Smooth muscle cell (in vitro differentiated cells): Measurements from ENCODE around the gene MT1X. TPM values are rescaled to one million over a fixed set of nuclear protein-coding genes. Genes with fewer than 3 reads are reported as not detected.

Experiments
- DNase-seq: peaks from one replicate; lab custom pipeline; 2025; ENCODE audit not compliant: unreplicated experiment; lab: John Stamatoyannopoulos, UW
- H2AFZ ChIP-seq: fragments of 200-600 bp; sonication (generic); 2 replicates; pipeline ENCODE4 v1.6.0; 2016; ENCODE audit warnings: antibody characterized with exemption, low read depth, mild to moderate bottlenecking
- H3F3A ChIP-seq: fragments of 200-600 bp; sonication (generic); 2 replicates; pipeline ENCODE4 v1.6.0; 2017; ENCODE audit warnings: antibody characterized with exemption, low read depth
- H3K27ac ChIP-seq: fragments of 200-600 bp; sonication (generic); 2 replicates; pipeline ENCODE4 v1.5.1; 2016; ENCODE audit warnings: low read depth, mild to moderate bottlenecking
- H3K27me3 ChIP-seq: fragments of 200-600 bp; sonication (generic); 2 replicates; pipeline ENCODE4 v1.6.1; 2016; ENCODE audit warnings: low read depth, mild to moderate bottlenecking
- H3K36me3 ChIP-seq: fragments of 200-600 bp; sonication (generic); 2 replicates; pipeline ENCODE4 v1.5.1; 2016; ENCODE audit warnings: low read depth
- H3K4me1 ChIP-seq: fragments of 200-600 bp; sonication (generic); 2 replicates; pipeline ENCODE4 v1.5.1; 2016; ENCODE audit warnings: low read depth
- H3K4me2 ChIP-seq: fragments of 200-600 bp; sonication (generic); 2 replicates; pipeline ENCODE4 v1.6.0; 2016; ENCODE audit warnings: mild to moderate bottlenecking
- H3K4me3 ChIP-seq: fragments of 200-600 bp; sonication (generic); 2 replicates; pipeline ENCODE4 v1.5.1; 2016; ENCODE audit warnings: mild to moderate bottlenecking
- H3K79me2 ChIP-seq: fragments of 200-600 bp; sonication (generic); 2 replicates; pipeline ENCODE4 v1.6.0; 2016; ENCODE audit warnings: low read depth, mild to moderate bottlenecking
- H3K9ac ChIP-seq: fragments of 200-600 bp; sonication (generic); 2 replicates; pipeline ENCODE4 v1.6.0; 2016; ENCODE audit warnings: low read depth
- H3K9me3 ChIP-seq: fragments of 200-600 bp; sonication (generic); replicated peaks from 2 replicates; pipeline ENCODE4 v1.5.1; 2016; ENCODE audit warnings: low read depth
- H4K20me1 ChIP-seq: fragments of 200-600 bp; sonication (generic); 2 replicates; pipeline ENCODE4 v1.6.0; 2016; ENCODE audit warnings: low read depth
- CTCF ChIP-seq: fragments of 200-600 bp; sonication (generic); IDR thresholded peaks from 2 replicates; pipeline ENCODE4 v1.5.1; 2017; ENCODE audit warnings: borderline replicate concordance, mild to moderate bottlenecking, antibody characterized with exemption; ENCODE audit not compliant: insufficient read depth, poor library complexity, severe bottlenecking
- WGBS: methylation state at CpG from one replicate; pipeline ENCODE4 v1.1.7; 2016; ENCODE audit warnings: low lambda C conversion rate; 5-methylcytosine and 5-hydroxymethylcytosine counted together
- polyA plus RNA-seq: library from polyadenylated mRNA; unstranded; fragments of >200 nt; fragmentation: Nextera tagmentation; extraction: Ambion mirVana; gene quantifications from 2 replicates; pipeline ENCODE4 v1.2.1, GENCODE V29; 2016
- total RNA-seq: library from RNA; depleted of rRNA; stranded (reverse); fragments of >200 nt; gene quantifications from 2 replicates; pipeline ENCODE4 v1.2.3, GENCODE V29; 2014

The MT1X gene
- total and polyA plus RNA-seq, 2 experiments from 2014 or later, result 0.76 to 11.7 TPM

- TF ChIP-seq CTCF, result no peak
- no peak overlapping the region for H3K27ac ChIP-seq
- H3K36me3 ChIP-seq, result no peaks in the 10 kb centered on the region
- H2AFZ ChIP-seq, result no peak overlapping the region
- no peak overlapping the region for H3K4me3 ChIP-seq
- DNase-seq, result no peak
- H4K20me1 ChIP-seq, result peaks cover 16% of the 10 kb centered on the region
- 93% methylated on average over 2 of the region's 2 CpGs for WGBS
- no peak overlapping the region for H3K9ac ChIP-seq
- H3K9me3 ChIP-seq, result no peaks in the 10 kb centered on the region
- peaks cover 57% of the 10 kb centered on the region for H3K79me2 ChIP-seq
- H3K4me2 ChIP-seq, result no peak overlapping the region
- H3K4me1 ChIP-seq, result peaks cover 4% of the 10 kb centered on the region
- H3K27me3 ChIP-seq, result no peaks in the 10 kb centered on the region
- no peaks in the 10 kb centered on the region for H3F3A ChIP-seq
Observed at GRCh38 chr16:56732366-56732765, 50.1 kb downstream of the MT1X start.

- TF ChIP-seq CTCF, result no peak
- Histone ChIP-seq H3K27me3 (no peaks in the 10 kb centered on the region), H4K20me1 (peaks cover 20% of the 10 kb centered on the region), H3K4me2 (no peak overlapping the region), H2AFZ (no peak overlapping the region), H3K27ac (no peak overlapping the region), H3K9me3 (no peaks in the 10 kb centered on the region), H3K4me1 (peaks cover 4% of the 10 kb centered on the region), H3K9ac (no peak overlapping the region), H3K36me3 (no peaks in the 10 kb centered on the region), H3K79me2 (peaks cover 62% of the 10 kb centered on the region), H3F3A (no peaks in the 10 kb centered on the region), H3K4me3 (no peak overlapping the region)
- 100% methylated on average over 1 of the region's 1 CpG for WGBS
- no peak for DNase-seq
Observed at GRCh38 chr16:56732832-56733231, 50.6 kb downstream of the MT1X start.

Other genes starting within 250 kb of the MT1X start
- gene NUDT21, start 231.1 kb upstream of the MT1X start, total RNA-seq, result 101 and 119 TPM in 2 replicates
- gene NUDT21, start 231.1 kb upstream of the MT1X start, polyA plus RNA-seq, result 44.4 and 55.5 TPM in 2 replicates
- gene OGFOD1, start 230.9 kb upstream of the MT1X start, total RNA-seq, result 56.7 and 107 TPM in 2 replicates
- gene OGFOD1, start 230.9 kb upstream of the MT1X start, polyA plus RNA-seq, result 55.8 and 68.7 TPM in 2 replicates
- gene BBS2, start 162.4 kb upstream of the MT1X start, total RNA-seq, result 33.2 and 43.4 TPM in 2 replicates
- gene BBS2, start 162.4 kb upstream of the MT1X start, polyA plus RNA-seq, result 20.4 and 32.7 TPM in 2 replicates
- gene MT4, start 117.4 kb upstream of the MT1X start, total RNA-seq, result not detected in 2 replicates
- gene MT4, start 117.4 kb upstream of the MT1X start, polyA plus RNA-seq, result not detected in 2 replicates
- not detected in 2 replicates for gene MT3, start 92.9 kb upstream of the MT1X start, total RNA-seq
- 0.65 TPM in 1 of 2 replicates, not detected in the other for gene MT3, start 92.9 kb upstream of the MT1X start, polyA plus RNA-seq
- 12.6 and 14.8 TPM in 2 replicates for gene MT2A, start 73.9 kb upstream of the MT1X start, total RNA-seq
- 171 and 225 TPM in 2 replicates for gene MT2A, start 73.9 kb upstream of the MT1X start, polyA plus RNA-seq
- 0.67 and 2.0 TPM in 2 replicates for gene MT1E, start 56.7 kb upstream of the MT1X start, total RNA-seq
- gene MT1E, start 56.7 kb upstream of the MT1X start, polyA plus RNA-seq, result 2.2 and 10.3 TPM in 2 replicates
- not detected in 2 replicates for gene MT1M, start 49.8 kb upstream of the MT1X start, total RNA-seq
- gene MT1M, start 49.8 kb upstream of the MT1X start, polyA plus RNA-seq, result 0.19 TPM in 1 of 2 replicates, not detected in the other
- gene MT1A, start 43.8 kb upstream of the MT1X start, total RNA-seq, result not detected in 2 replicates
- gene MT1A, start 43.8 kb upstream of the MT1X start, polyA plus RNA-seq, result not detected in 2 replicates
- gene MT1B, start 30.6 kb upstream of the MT1X start, total RNA-seq, result not detected in 2 replicates
- gene MT1B, start 30.6 kb upstream of the MT1X start, polyA plus RNA-seq, result not detected in 2 replicates
- gene MT1F, start 24.5 kb upstream of the MT1X start, total RNA-seq, result 0.81 and 5.9 TPM in 2 replicates
- 0.50 and 2.3 TPM in 2 replicates for gene MT1F, start 24.5 kb upstream of the MT1X start, polyA plus RNA-seq
- gene MT1G, start 14.4 kb upstream of the MT1X start, total RNA-seq, result not detected in 2 replicates
- 0.40 TPM in 1 of 2 replicates, not detected in the other for gene MT1G, start 14.4 kb upstream of the MT1X start, polyA plus RNA-seq
- not detected in 2 replicates for gene MT1H, start 12.7 kb upstream of the MT1X start, total RNA-seq
- not detected in 2 replicates for gene MT1H, start 12.7 kb upstream of the MT1X start, polyA plus RNA-seq
- gene NUP93, start 47.7 kb downstream of the MT1X start, total RNA-seq, result 40.7 and 45.6 TPM in 2 replicates
- 55.8 and 60.9 TPM in 2 replicates for gene NUP93, start 47.7 kb downstream of the MT1X start, polyA plus RNA-seq
- gene SLC12A3, start 182.7 kb downstream of the MT1X start, total RNA-seq, result not detected in 2 replicates
- not detected in 2 replicates for gene SLC12A3, start 182.7 kb downstream of the MT1X start, polyA plus RNA-seq
- gene HERPUD1, start 249.7 kb downstream of the MT1X start, total RNA-seq, result 278 and 291 TPM in 2 replicates
- 222 and 253 TPM in 2 replicates for gene HERPUD1, start 249.7 kb downstream of the MT1X start, polyA plus RNA-seq